ENCODE results near the gene PPP3CA. TPM values are rescaled to one million over a fixed set of nuclear protein-coding genes. Genes with fewer than 3 reads are reported as not detected.

Gene PPP3CA
- total RNA-seq, 2 donors from 2014 or later, result 22.0 to 25.7 TPM

GRCh38 chr4:101163936-101164335 is 183.4 kb downstream of the PPP3CA start:
- DNase-seq, result no peak
- intact Hi-C loops (cut with DNase I), result loop anchor here in 1 of 2 donors (10.0 kb wide), 1 partner anchor 571 kb away; no protein-coding TSS in a partner anchor
- peak in 1 of 2 donors; percentile 23 for ATAC-seq

- no peak for DNase-seq
- intact Hi-C loops (cut with DNase I), result loop anchor here in 1 of 2 donors (10.0 kb wide), 1 partner anchor 572 kb away; no protein-coding TSS in a partner anchor
- ATAC-seq, result no peak
Observed at GRCh38 chr4:101162990-101163380, 184.3 kb downstream of the PPP3CA start.

GRCh38 chr4:101160792-101161592 is 186.3 kb downstream of the PPP3CA start:
- no peak for DNase-seq
- intact Hi-C loops (cut with DNase I), result loop anchor here in 1 of 2 donors (10.0 kb wide), 1 partner anchor 574 kb away; no protein-coding TSS in a partner anchor
- no peak for ATAC-seq

DNA sequence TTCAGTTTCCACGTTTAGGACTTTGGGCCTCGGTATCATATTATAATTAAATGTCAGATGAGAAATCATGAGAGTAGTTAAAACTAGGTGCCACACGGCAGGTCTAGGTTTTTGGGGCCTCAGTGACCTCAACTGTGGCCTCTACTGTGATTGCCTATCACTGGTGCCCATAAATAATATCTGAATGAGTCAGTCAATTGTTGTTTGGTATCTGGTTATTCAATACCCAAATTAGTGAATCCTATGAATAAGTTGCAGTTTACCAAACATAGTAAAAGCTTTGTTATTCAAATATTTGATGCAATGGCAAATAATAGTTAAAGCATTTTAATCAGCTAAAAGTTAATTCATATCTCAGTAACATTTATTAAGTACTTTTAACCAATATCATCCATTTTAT is 188.8 kb downstream of the PPP3CA start:
- no peak for ATAC-seq
- intact Hi-C loops (cut with DNase I), result no loop called here

DNA sequence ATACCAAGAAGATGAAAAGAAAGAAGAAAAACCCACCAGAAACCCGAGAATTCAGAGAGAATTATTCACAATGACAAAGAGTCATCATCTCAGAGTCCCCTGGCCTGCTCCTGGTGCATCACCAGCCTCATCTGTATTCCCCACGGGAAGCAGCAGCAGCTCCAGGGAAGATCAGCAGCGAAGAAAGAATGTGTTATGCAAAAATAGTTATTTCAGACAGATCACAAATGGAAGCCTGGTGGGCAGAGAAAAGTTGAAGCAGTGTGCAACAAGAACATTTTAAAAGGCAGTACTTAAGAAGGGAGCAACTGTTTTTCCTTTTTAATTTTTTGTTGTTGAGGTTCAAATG is 189.2 kb downstream of the PPP3CA start:
- no peak for DNase-seq
- intact Hi-C loops (cut with DNase I), result no loop called here
- ATAC-seq, result no peak

More for the DNA sequence above, 188.8 kb downstream of the PPP3CA start:
- no peak for DNase-seq

- DNase-seq, result no peak
- no peak for ATAC-seq
- intact Hi-C loops (cut with DNase I), result no loop called here
Observed at GRCh38 chr4:101157415-101158133, 189.8 kb downstream of the PPP3CA start.

DNA sequence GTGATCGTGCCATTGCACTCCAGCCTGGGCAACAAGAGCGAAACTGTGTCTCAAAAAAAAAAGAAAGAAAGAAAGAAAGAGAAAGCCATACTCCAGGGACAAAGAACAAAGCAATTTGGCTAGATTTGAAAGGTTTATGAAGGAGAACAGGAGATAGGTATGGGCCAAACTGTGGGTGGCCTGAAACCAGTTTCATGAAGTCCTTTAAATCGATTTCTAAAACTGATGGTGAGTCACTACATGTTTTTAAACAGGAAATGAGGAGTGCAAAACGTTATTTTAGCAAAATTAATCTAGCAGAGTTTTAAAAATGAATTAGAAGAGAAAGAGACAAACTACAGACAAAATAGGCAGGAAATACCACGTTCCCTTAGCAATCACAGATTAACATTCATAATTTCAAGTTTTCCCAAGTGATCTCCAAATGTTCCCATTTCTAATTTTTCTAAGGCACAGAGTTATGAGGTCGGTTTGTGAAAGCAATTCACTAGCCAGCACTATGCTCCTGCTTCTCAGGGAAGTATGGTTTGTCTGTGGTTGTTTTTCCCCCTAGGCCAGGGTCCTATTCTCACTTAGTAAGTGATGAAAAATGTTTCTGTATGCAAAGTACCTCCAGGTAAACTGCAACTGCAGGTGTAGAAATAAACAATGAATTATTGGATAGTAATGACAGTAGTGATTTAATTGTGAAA is 190.6 kb downstream of the PPP3CA start:
- intact Hi-C loops (cut with DNase I), result no loop called here
- ATAC-seq (peak in 1 of 2 donors; percentile 59), DNase-seq (no peak)

GRCh38 chr4:101155945-101156344 is 191.4 kb downstream of the PPP3CA start:
- DNase-seq (no peak), ATAC-seq (no peak)
- intact Hi-C loops (cut with DNase I), result no loop called here

DNA sequence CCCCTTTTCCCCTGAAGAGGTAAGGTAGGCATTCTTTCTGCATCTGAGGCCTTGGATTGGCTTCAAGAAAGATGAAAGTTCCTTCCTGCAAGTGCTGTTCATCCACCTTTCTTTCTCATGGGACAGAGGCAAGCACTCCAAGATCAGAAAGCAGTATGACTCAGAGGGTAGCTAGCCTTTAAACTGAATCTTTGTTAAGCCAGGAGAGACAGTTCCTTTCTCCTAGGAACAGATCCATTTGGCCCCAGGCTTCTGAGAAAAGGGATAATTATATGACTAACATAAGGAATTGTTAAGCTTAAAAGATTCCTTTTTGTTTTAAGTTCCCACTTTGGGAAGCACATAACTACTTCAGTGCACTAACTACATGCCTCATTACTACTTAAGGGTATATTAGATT is 192.0 kb downstream of the PPP3CA start:
- ATAC-seq (no peak), DNase-seq (no peak)
- intact Hi-C loops (cut with DNase I), result no loop called here

DNA sequence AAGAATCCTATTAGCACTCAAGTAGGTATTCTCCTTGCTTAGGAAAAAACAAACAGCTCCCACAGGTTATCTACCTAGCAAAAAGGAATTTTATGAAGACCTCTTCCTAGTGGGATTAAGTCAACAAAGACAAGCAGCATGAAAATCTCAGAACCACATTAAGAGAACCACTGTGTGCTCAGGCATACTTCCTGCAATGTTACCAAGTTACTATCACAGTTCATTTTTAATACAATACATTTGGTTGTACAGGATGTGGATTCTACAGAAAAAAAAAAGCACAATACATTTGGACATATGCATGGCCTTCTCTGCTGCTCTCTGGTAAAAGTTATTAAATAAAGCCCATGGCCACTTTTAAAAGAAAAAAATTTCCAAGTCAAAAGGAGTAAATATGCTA is 193.7 kb downstream of the PPP3CA start:
- DNase-seq (no peak), ATAC-seq (no peak)
- intact Hi-C loops (cut with DNase I), result no loop called here

DNA sequence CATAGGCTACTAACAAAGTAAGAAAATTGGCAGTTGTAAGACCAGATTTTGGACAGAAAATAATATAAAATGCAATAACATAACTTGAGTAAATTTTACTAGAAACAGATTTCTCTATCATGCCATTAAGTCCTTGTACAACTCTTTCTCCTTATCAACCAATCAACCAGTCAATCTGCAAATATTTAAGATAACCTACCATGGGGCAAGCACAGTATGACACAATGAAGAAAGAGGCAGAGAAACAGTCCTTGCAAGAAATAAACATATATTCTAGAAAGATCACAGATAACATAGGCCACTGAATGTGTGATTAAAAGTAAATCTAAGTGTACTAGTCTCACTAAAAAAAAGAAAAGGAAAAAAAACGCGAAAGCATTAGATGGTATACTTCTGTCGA is 194.8 kb downstream of the PPP3CA start:
- intact Hi-C loops (cut with DNase I), result no loop called here
- DNase-seq (no peak), ATAC-seq (no peak)

DNA sequence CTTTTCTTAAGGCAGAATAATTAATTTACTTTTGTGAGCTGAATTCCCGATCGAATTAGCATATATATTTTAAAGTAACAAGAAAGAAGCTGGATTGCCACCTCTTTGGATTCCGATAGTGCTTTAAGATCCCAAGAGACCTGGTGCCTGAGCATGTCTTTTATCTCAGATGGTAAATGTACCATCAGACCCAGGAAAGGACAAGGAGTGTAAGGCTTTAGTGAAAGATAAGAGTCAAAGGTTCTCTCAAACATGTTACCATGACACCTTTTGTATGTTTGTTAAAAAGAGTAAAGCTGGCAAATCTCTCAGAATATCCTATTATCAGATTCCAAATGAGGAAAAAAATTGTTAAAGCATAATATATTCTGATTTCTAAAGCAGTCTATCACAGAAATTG is 198.8 kb downstream of the PPP3CA start:
- no peak for ATAC-seq
- no peak for DNase-seq
- intact Hi-C loops (cut with DNase I), result no loop called here

DNA sequence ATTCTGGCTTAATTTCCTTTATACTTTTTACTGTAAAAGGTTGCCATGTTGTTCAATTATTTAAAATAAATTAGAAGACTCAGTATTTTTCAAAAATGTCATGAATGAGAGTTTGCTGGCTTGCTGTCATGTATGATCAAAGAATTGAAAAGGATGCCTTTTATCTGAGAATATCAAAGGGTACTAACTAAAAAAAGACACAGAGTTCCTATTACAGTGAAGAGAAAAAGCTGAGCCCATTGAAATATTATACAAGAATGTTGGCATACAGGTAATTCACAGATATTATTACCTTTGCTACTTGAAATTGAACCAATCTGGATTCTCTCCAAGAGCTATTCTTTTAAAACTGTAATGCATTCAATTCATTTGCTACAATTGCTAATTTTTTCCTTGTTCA is 200.0 kb downstream of the PPP3CA start:
- ATAC-seq (no peak), DNase-seq (no peak)
- intact Hi-C loops (cut with DNase I), result no loop called here

- no peak for ATAC-seq
- intact Hi-C loops (cut with DNase I), result no loop called here
Observed at GRCh38 chr4:101145021-101145420, 202.3 kb downstream of the PPP3CA start.

DNA sequence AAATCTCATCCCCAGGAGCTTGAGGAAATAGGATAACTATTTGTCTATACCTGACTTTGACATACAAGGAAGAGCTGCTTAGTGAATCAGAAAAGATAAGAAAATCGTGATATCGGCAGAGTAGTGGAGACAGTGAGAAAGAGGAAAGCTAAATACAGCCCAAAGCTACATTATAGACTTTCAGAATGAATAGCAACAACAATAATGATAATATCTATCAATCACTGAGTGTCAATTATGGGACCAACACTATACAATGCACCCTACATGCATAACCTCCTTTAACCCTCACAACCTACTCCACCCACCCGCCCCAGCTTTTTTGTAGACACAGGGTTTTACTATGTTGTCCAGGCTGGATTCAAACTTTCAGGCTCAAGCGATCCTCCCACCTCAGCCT is 205.1 kb downstream of the PPP3CA start:
- intact Hi-C loops (cut with DNase I), result no loop called here
- ATAC-seq (no peak), DNase-seq (no peak)

More at GRCh38 chr4:101145021-101145420, 202.3 kb downstream of the PPP3CA start:
- no peak for DNase-seq

GRCh38 chr4:101141855-101142254 is 205.5 kb downstream of the PPP3CA start:
- DNase-seq (no peak), ATAC-seq (no peak)
- intact Hi-C loops (cut with DNase I), result no loop called here

DNA sequence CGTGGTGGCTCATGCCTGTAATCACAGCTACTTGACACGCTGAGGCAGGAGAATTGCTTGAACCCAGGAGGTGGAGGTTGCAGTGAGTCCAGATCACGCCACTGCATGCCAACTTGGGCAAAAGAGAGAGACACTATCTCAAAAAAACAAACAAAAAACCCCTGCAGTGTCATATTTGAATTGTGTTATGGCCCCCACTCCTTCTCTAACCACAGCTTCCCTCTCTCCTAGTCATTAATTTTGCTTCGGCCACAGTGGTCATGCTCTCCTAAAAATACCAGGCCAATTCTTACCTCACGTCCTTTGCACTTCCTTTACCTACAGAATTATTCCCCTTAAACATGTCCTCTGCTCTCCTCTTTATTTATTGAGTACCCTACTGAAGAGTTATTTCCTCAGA is 206.1 kb downstream of the PPP3CA start:
- ATAC-seq (no peak), DNase-seq (no peak)
- intact Hi-C loops (cut with DNase I), result no loop called here

DNA sequence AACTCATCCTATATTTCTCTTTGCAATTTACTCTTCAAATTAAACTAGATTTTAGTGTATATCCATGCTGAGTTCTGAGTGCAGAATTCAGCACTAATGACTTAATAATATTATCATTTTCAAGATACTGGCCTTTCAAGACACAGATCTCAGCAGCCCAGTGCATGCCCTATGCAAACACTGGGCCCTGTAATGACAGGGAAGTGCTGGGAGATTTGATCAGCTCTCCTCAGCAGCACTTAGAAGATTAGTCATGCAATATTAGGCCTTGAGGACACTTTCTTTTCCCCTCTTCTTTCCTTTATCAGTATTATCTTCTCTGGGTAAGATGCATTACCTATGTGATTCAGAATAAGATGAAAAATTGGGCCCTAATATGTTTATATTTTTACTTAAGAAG is 207.1 kb downstream of the PPP3CA start:
- no peak for DNase-seq
- ATAC-seq, result no peak
- intact Hi-C loops (cut with DNase I), result no loop called here

DNA sequence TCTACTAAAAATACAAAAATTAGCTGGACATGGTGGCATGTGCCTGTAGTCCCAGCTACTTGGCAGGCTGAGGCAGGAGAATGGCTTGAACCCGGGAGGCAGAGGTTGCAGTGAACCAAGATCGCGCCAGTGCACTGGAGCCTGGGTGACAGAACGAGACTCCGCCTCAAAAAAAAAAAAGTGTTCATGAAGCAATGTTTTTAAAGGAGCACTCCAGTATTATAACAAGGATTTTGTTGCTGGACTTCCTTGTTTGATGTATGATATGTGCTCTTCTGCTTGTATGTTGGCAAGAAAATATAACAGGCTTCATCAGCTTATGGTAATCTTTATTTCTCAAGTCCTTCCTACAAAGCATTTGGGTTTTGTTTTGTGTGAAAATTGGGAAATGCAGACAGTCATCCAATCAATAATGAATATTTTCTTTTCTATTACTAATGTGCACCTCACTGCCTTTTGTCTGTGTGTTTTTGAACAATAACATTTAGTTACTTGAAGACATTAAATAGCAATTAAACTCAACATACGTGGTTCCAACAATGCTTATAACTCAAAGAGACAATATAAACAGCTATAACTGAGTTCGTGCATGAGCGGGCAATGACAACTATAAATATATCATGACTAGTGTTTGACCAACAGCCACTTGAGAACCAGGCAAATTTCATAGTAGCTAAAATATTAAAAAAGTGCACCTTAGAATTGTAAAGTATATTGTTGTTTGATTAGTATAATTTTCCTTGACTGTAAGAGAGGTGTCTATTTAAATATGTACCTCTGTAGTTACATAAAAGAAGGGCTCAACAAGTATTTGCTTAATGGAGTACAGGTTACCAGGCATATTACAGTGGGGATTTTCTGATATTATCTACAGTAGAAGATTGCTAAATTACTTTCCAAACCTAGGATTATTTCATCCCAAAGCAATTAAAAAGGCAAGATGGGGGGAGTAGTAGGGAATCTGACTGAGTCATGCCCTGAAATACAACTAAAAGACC is 210.7 kb downstream of the PPP3CA start:
- intact Hi-C loops (cut with DNase I), result no loop called here
- ATAC-seq, result no peak
- no peak for DNase-seq

Measured in left cardiac atrium (tissue), 4 donors.